Natural killer cell (primary cell): ENCODE results near the gene METTL16. TPM values are rescaled to one million over a fixed set of nuclear protein-coding genes. Genes with fewer than 3 reads are reported as not detected.

Source experiments
- ATAC-seq, 3 donors: fragments of 150-1000 bp in 2 of 3; fragments of 200-7000 bp in 1 of 3; cut with Tn5 transposase; 1 replicate in 1 of 3; 2 replicates in 2 of 3; pipeline ENCODE4 v1.10.0; 2021; ENCODE audit warnings: mild to moderate bottlenecking in 2 of 3, moderate library complexity in 2 of 3
- DNase-seq, 2 donors: peaks; one replicate each; pipeline versions ENCODE4 v3.0.0 to v3.0.0-alpha.2; 2013 to 2021; ENCODE audit warnings: mixed read lengths in 1 of 2
- H3K27ac ChIP-seq: one replicate; pipeline ENCODE4 v1.5.1; 2013; ENCODE audit warnings: mild to moderate bottlenecking, low read length
- H3K27me3 ChIP-seq: one replicate; pipeline ENCODE4 v1.6.1; 2013; ENCODE audit warnings: low read length; ENCODE audit not compliant: control insufficient read depth, insufficient read depth
- H3K36me3 ChIP-seq: one replicate; pipeline ENCODE4 v1.6.1; 2013; ENCODE audit warnings: low read length; ENCODE audit not compliant: control insufficient read depth, insufficient read depth
- H3K4me1 ChIP-seq: one replicate; pipeline ENCODE4 v1.6.1; 2013; ENCODE audit warnings: low read length; ENCODE audit not compliant: control insufficient read depth, insufficient read depth
- H3K4me3 ChIP-seq: one replicate; pipeline ENCODE4 v1.5.1; 2013; ENCODE audit warnings: low read length
- H3K9me3 ChIP-seq: one replicate; pipeline ENCODE4 v1.6.1; 2013; ENCODE audit warnings: low read length; ENCODE audit not compliant: control insufficient read depth, insufficient read depth
- H3K27ac Mint-ChIP-seq, 2 donors: one replicate each; pipeline ENCODE4 v1.8.0; 2022; ENCODE audit warnings: mild to moderate bottlenecking in 2 of 2, mixed read lengths in 2 of 2, moderate library complexity in 1 of 2
- H3K27me3 Mint-ChIP-seq, 2 donors: one replicate each; pipeline ENCODE4 v1.8.0; 2022; ENCODE audit warnings: low read depth in 2 of 2, mixed read lengths in 2 of 2
- H3K36me3 Mint-ChIP-seq: one replicate; pipeline ENCODE4 v1.8.0; 2022; ENCODE audit warnings: mixed read lengths
- H3K4me1 Mint-ChIP-seq, 2 donors: one replicate each; pipeline ENCODE4 v1.8.0; 2022; ENCODE audit warnings: mixed read lengths in 2 of 2
- H3K4me3 Mint-ChIP-seq: one replicate; pipeline ENCODE4 v1.8.0; 2022; ENCODE audit warnings: mild to moderate bottlenecking, moderate library complexity, mixed read lengths
- H3K9me3 Mint-ChIP-seq, 2 donors: one replicate each; pipeline ENCODE4 v1.8.0; 2022; ENCODE audit warnings: mixed read lengths in 2 of 2
- CTCF ChIP-seq: fragments of 200-600 bp; IDR thresholded peaks from one replicate; pipeline ENCODE4 v1.8.0; 2022; ENCODE audit warnings: antibody characterized with exemption
- WGBS: methylation state at CpG from one replicate; pipeline ENCODE4 v1.1.7; 2013; ENCODE audit warnings: missing lambda C conversion rate; ENCODE audit not compliant: insufficient coverage; 5-methylcytosine and 5-hydroxymethylcytosine counted together
- intact Hi-C: fragments of 100-400 bp; cut with micrococcal nuclease; formaldehyde crosslinking; loops from one replicate; pipeline ENCODE4 v1.14.2; 2022
- total RNA-seq, 4 donors: library from RNA; stranded (reverse); fragments of 120-200 nt in 1 of 4; gene quantifications; one replicate each; pipeline versions ENCODE4 v1.2.3 to v1.2.4, GENCODE V29; 2013 to 2022

The METTL16 gene
- total RNA-seq, 3 donors from 2014 or later (not counting 1 experiment from before 2014, with no cell fraction given): 27.9 to 36.9 (median 32.0) TPM

- Mint-ChIP-seq H3K4me3 (no peak overlapping the region), H3K27ac (no peak overlapping the region), H3K9me3 (no peaks in the 10 kb centered on the region), H3K36me3 (no peaks in the 10 kb centered on the region), H3K27me3 (no peaks in the 10 kb centered on the region), H3K4me1 (no peaks in the 10 kb centered on the region)
- DNase-seq (no peak), ATAC-seq (no peak)
- no peak for TF ChIP-seq CTCF
- Histone ChIP-seq H3K36me3 (peaks cover 10% of the 10 kb centered on the region), H3K27ac (no peak overlapping the region), H3K9me3 (no peaks in the 10 kb centered on the region), H3K4me3 (no peak overlapping the region), H3K4me1 (no peaks in the 10 kb centered on the region), H3K27me3 (no peaks in the 10 kb centered on the region)
- WGBS: 96% methylated on average over 16 of the region's 16 CpGs
- intact Hi-C loops: no loop called here
Observed at GRCh38 chr17:2372681-2373080, 139.0 kb downstream of the METTL16 start.

GRCh38 chr17:2372180-2372579 lies 139.5 kb downstream of the METTL16 start:
- 96% methylated on average over 26 of the region's 26 CpGs for WGBS
- no peaks in the 10 kb centered on the region for H3K9me3 Mint-ChIP-seq
- H3K4me3 Mint-ChIP-seq: no peak overlapping the region

GRCh38 chr17:2371183-2372130 lies 140.2 kb downstream of the METTL16 start:
- intact Hi-C loops: no loop called here
- Histone ChIP-seq H3K27ac (no peak overlapping the region), H3K27me3 (no peaks in the 10 kb centered on the region), H3K4me1 (no peaks in the 10 kb centered on the region), H3K9me3 (no peaks in the 10 kb centered on the region), H3K4me3 (no peak overlapping the region), H3K36me3 (peaks cover 12% of the 10 kb centered on the region)
- Mint-ChIP-seq H3K27ac (no peak overlapping the region), H3K27me3 (no peaks in the 10 kb centered on the region), H3K4me1 (no peaks in the 10 kb centered on the region), H3K4me3 (no peak overlapping the region), H3K36me3 (no peaks in the 10 kb centered on the region), H3K9me3 (no peaks in the 10 kb centered on the region)
- 96% methylated on average over 30 of the region's 30 CpGs for WGBS
- DNase-seq (no peak), ATAC-seq (no peak)
- no peak for TF ChIP-seq CTCF

More at GRCh38 chr17:2372180-2372579, 139.5 kb downstream of the METTL16 start:
- Histone ChIP-seq H3K4me1 (no peaks in the 10 kb centered on the region), H3K27me3 (no peaks in the 10 kb centered on the region), H3K36me3 (peaks cover 9% of the 10 kb centered on the region), H3K27ac (no peak overlapping the region), H3K9me3 (no peaks in the 10 kb centered on the region), H3K4me3 (no peak overlapping the region)
- no peak for DNase-seq
- no peak for ATAC-seq
- Mint-ChIP-seq H3K4me1 (no peaks in the 10 kb centered on the region), H3K27me3 (no peaks in the 10 kb centered on the region), H3K36me3 (no peaks in the 10 kb centered on the region), H3K27ac (no peak overlapping the region)
- no peak for TF ChIP-seq CTCF
- intact Hi-C loops: no loop called here
